T-cell (primary cell): ENCODE data around the gene CHAD. TPM values are rescaled to one million over a fixed set of nuclear protein-coding genes. Genes with fewer than 3 reads are reported as not detected.

ENCODE experiments used
- ATAC-seq, 4 experiments: fragments of 200-7000 bp in 3 of 4; fragments of 150-1000 bp in 1 of 4; cut with Tn5 transposase; replicated peaks in 1 of 4; 1 replicate in 3 of 4; 2 replicates in 1 of 4; pipeline ENCODE4 v1.10.0; 2021; ENCODE audit warnings: moderate library complexity in 3 of 4, mild to moderate bottlenecking in 2 of 4, moderate number of reproducible peaks in 1 of 4
- CTCF ChIA-PET, 2 donors: fragments of 300-600 bp; sonication (Branson Sonifier 250); formaldehyde crosslinking; loops; one replicate each; lab custom pipeline; 2022; ENCODE audit warnings: antibody characterized with exemption in 2 of 2; lab: Charles Lee
- POLR2A ChIA-PET, 2 donors: fragments of 300-600 bp; sonication (Branson Sonifier 250); formaldehyde crosslinking; loops; one replicate each; lab custom pipeline; 2022; ENCODE audit warnings: antibody characterized with exemption in 2 of 2; lab: Charles Lee
- DNase-seq, 35 experiments: peaks; one replicate each; pipeline versions ENCODE4 v3.0.0 to v3.0.0-alpha.2; 2013 to 2023
- H3K27ac ChIP-seq: one replicate; pipeline ENCODE4 v1.5.1; 2013; ENCODE audit warnings: low read length
- H3K27me3 ChIP-seq, 2 experiments: replicated peaks in 1 of 2; 1 replicate in 1 of 2; 2 replicates in 1 of 2; pipeline versions ENCODE4 v1.6.1 to v1.7.0; 2013; ENCODE audit warnings: low read length in 1 of 2, mixed read lengths in 1 of 2; ENCODE audit not compliant: control insufficient read depth in 2 of 2, insufficient read depth in 2 of 2; ENCODE audit errors: extremely low read depth in 1 of 2
- H3K36me3 ChIP-seq, 2 donors: 1 replicate in 1 of 2; 2 replicates in 1 of 2; pipeline versions ENCODE4 v1.6.1 to v1.7.0; 2013; ENCODE audit warnings: low read length in 1 of 2; ENCODE audit not compliant: control insufficient read depth in 2 of 2, insufficient read depth in 1 of 2; ENCODE audit errors: extremely low read depth in 1 of 2
- H3K4me1 ChIP-seq, 2 experiments: 1 replicate in 1 of 2; 2 replicates in 1 of 2; pipeline versions ENCODE4 v1.6.1 to v1.7.0; 2013; ENCODE audit warnings: low read length in 2 of 2, mixed read lengths in 1 of 2; ENCODE audit not compliant: insufficient read depth in 2 of 2, control insufficient read depth in 1 of 2; ENCODE audit errors: extremely low read depth in 1 of 2
- H3K4me3 ChIP-seq, 2 donors: 1 replicate in 1 of 2; 2 replicates in 1 of 2; pipeline versions ENCODE4 v1.5.1 to v1.7.0; 2013; ENCODE audit warnings: mild to moderate bottlenecking in 2 of 2, low read length in 1 of 2, moderate library complexity in 1 of 2; ENCODE audit not compliant: control insufficient read depth in 1 of 2; ENCODE audit errors: extremely low read depth in 1 of 2
- H3K9me3 ChIP-seq: 2 replicates; pipeline ENCODE4 v1.7.0; 2013
- H3K27ac Mint-ChIP-seq, 2 donors: one replicate each; pipeline ENCODE4 v1.8.0; 2020 to 2021; ENCODE audit warnings: mild to moderate bottlenecking in 2 of 2, mixed read lengths in 2 of 2
- H3K27me3 Mint-ChIP-seq, 2 donors: one replicate each; pipeline ENCODE4 v1.8.0; 2021 to 2022; ENCODE audit warnings: mixed read lengths in 2 of 2
- H3K36me3 Mint-ChIP-seq: one replicate; pipeline ENCODE4 v1.8.0; 2021; ENCODE audit warnings: mixed read lengths
- H3K4me1 Mint-ChIP-seq, 3 donors: one replicate each; pipeline ENCODE4 v1.8.0; 2020 to 2022; ENCODE audit warnings: mixed read lengths in 3 of 3, mild to moderate bottlenecking in 1 of 3
- H3K4me3 Mint-ChIP-seq, 3 donors: one replicate each; pipeline ENCODE4 v1.8.0; 2020 to 2022; ENCODE audit warnings: mild to moderate bottlenecking in 3 of 3, mixed read lengths in 3 of 3, moderate library complexity in 3 of 3
- H3K9me3 Mint-ChIP-seq, 3 donors: one replicate each; pipeline ENCODE4 v1.8.0; 2020 to 2022; ENCODE audit warnings: mixed read lengths in 3 of 3
- WGBS: methylation state at CpG from one replicate; pipeline ENCODE4 v1.1.5; 2013; ENCODE audit warnings: missing lambda C conversion rate; ENCODE audit not compliant: insufficient coverage; 5-methylcytosine and 5-hydroxymethylcytosine counted together
- total RNA-seq, 35 experiments: library from RNA in 6 of 35; stranded (reverse) in 6 of 35; fragments of 120-200 nt in 1 of 35; gene quantifications; one replicate each; pipeline versions ENCODE4 v1.2.1 to v1.2.4 and lab custom pipeline; 2013 to 2026

Gene CHAD
- total RNA-seq, 5 donors from 2014 or later (not counting 1 experiment from before 2014, with no cell fraction given), result not detected

DNA sequence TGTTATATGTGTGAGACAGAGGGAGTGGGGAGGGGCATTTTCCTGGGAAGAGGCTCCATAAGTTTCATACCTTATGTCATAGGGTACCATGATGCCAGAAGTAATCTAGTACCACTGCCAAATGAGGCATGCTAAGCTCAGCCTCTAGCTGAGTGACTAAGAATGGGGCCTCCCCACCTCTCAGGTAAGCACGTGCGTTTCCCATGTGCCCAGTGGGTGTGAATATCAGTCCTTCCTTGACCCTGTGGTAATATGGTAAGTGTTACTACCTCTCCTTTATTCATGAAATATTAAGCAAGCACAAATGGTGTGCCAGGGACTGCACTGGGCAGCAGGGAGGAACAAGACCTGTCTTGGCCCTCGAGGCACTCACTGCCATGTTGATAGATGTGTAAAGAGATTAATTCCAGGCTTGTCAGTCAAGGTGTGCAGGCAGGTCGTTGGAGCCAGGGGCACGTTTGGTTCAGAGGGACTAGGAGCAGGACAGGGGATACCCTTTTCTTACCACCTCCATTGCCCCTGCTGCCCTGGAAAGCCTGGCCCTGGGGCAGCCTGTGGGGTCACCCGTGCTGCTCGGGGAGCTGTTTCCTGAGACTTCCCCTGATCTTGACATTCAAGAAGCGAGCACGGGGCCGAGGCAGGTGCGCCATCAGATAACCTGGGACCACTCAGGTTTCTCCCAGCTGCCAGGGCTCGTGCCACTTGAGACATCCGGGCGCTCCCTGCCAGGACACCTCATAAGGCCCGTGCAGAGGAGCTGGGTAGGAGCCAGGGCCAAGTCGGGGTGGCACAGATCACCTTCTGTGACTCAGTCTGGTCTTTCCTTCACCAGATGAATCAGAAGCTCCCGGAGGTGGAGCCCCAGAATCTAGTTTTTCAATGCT, 18.8 kb upstream of the CHAD start:
- Mint-ChIP-seq H3K9me3 (no peaks in the 10 kb centered on the region), H3K27ac (no peak overlapping the region), H3K36me3 (peaks cover 20% of the 10 kb centered on the region), H3K4me1 (peaks cover under 1 to 5% (median 4%) of the 10 kb centered on the region in 3 donors), H3K27me3 (no peaks in the 10 kb centered on the region), H3K4me3 (no peak overlapping the region)
- ChIA-PET CTCF (interaction anchor here (0.5 to 0.6 kb wide), 2 partner anchors 78 to 204 kb away, joined by 3 read pairs; no protein-coding TSS in a partner anchor), POLR2A (interaction anchor here in 1 of 2 donors (0.6 kb wide), 1 partner anchor 8 kb away, joined by 5 read pairs; no protein-coding TSS in a partner anchor)
- no peaks in the 10 kb centered on the region for H3K9me3 ChIP-seq
- no peaks in the 10 kb centered on the region for H3K4me1 ChIP-seq
- H3K4me3 ChIP-seq, result no peak overlapping the region
- H3K27me3 ChIP-seq, result no peaks in the 10 kb centered on the region
- H3K27ac ChIP-seq, result no peak overlapping the region
- DNase-seq, result no peak
- ATAC-seq, result no peak
- H3K36me3 ChIP-seq, result peaks cover 15 to 35% of the 10 kb centered on the region in 2 donors
- WGBS, result 87% methylated on average over 14 of the region's 17 CpGs

DNA sequence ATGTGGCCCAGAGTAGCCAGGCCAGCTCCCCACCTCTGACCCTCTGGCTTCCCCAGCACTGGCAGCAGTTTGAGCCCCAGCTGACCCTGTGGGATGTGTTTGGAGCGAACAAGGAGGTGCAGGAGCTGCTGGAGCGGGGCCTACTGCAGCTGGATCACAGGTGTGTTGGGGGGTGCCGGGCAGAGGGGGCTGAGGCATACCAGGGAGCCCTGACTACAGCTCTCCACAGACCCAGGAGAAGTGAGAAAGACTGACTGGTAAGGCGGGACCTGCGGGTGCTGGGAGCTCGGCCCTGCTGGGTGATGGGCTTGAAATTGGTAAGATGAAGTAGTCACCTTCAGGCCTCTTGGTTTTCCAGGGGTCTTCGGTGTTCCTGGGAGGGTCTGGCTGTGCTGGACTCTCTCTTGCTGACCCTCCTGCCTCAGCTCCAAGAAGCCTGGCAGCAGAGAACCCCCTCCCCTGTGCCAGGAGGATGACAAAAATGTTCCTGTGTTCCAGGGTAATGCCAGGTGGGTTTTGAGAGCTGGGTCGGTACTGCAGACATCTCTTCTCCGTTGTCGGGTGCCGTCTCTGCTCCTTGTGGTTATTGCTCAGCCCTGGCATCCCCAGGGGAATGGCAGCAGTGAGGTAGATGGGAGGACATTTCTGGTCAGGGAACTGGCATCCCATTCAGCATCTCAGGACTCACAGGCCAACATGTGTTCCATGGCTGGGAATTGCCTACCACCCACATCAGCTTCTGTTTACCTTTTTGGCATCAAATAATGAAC, 15.9 kb upstream of the CHAD start:
- Histone ChIP-seq H3K27me3 (no peaks in the 10 kb centered on the region), H3K9me3 (no peaks in the 10 kb centered on the region), H3K27ac (no peak overlapping the region), H3K4me3 (no peak overlapping the region), H3K36me3 (peaks cover 19 to 45% of the 10 kb centered on the region in 2 donors), H3K4me1 (peaks cover 2 to 5% of the 10 kb centered on the region in 2 experiments)
- Mint-ChIP-seq H3K27me3 (no peaks in the 10 kb centered on the region), H3K4me3 (no peak overlapping the region), H3K9me3 (no peaks in the 10 kb centered on the region), H3K27ac (no peak overlapping the region), H3K4me1 (peaks cover 16 to 18% (median 17%) of the 10 kb centered on the region in 3 donors), H3K36me3 (peaks cover 20% of the 10 kb centered on the region)
- ChIA-PET CTCF (interaction anchor here (0.5 to 0.9 kb wide), 2 partner anchors 9 to 116 kb away, joined by 3 to 5 read pairs; no protein-coding TSS in a partner anchor), POLR2A (interaction anchor here (0.5 to 0.8 kb wide), 3 partner anchors 20 to 1567 kb away, joined by 3 to 22 read pairs (median 4); no protein-coding TSS in a partner anchor)
- 100% methylated on average over 2 of the region's 11 CpGs for WGBS
- no peak for ATAC-seq
- no peak for DNase-seq

DNA sequence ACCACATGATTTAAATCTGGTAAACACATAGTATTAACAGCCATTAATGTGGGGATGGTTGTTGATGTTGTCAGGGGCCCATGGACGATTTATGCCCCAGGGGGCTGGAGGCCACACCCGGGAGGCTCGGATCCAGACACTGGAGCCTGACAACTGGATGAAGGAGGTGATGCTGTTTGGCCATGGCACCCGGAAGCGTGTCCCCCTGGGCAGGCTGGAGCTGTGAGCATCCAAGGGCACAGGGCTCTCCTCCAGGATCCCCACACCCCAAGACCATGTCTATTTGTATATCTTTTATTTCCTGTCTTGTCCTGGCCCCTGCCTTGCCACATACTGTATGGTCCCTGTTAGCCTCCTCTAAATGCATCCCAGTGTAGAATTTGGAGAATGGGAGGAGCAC, 14.6 kb upstream of the CHAD start:
- Mint-ChIP-seq H3K36me3 (peaks cover 20% of the 10 kb centered on the region), H3K4me1 (peaks cover 22 to 25% (median 23%) of the 10 kb centered on the region in 3 donors), H3K27me3 (no peaks in the 10 kb centered on the region), H3K4me3 (no peak overlapping the region), H3K27ac (no peak overlapping the region), H3K9me3 (no peaks in the 10 kb centered on the region)
- CTCF ChIA-PET, result interaction anchor here in 1 of 2 donors (0.6 kb wide), 1 partner anchor 53 kb away, joined by 3 read pairs; no protein-coding TSS in a partner anchor
- no peak for ATAC-seq
- H3K27ac ChIP-seq, result no peak overlapping the region
- 100% methylated on average over 1 of the region's 5 CpGs for WGBS
- H3K36me3 ChIP-seq, result peaks cover 19 to 45% of the 10 kb centered on the region in 2 donors
- H3K4me1 ChIP-seq, result peaks cover 3 to 10% of the 10 kb centered on the region in 2 experiments
- no peaks in the 10 kb centered on the region for H3K27me3 ChIP-seq
- no peak for DNase-seq
- H3K9me3 ChIP-seq, result no peaks in the 10 kb centered on the region
- no peak overlapping the region for H3K4me3 ChIP-seq
- POLR2A ChIA-PET, result no interaction called here

GRCh38 chr17:50482516-50482915, 13.8 kb upstream of the CHAD start:
- Histone ChIP-seq H3K27me3 (no peaks in the 10 kb centered on the region), H3K4me3 (no peak overlapping the region), H3K36me3 (peaks cover 19 to 44% of the 10 kb centered on the region in 2 donors), H3K27ac (no peak overlapping the region), H3K9me3 (no peaks in the 10 kb centered on the region), H3K4me1 (peaks cover 7 to 18% of the 10 kb centered on the region in 2 experiments)
- CTCF ChIA-PET, result interaction anchor here (0.6 to 1.0 kb wide), 3 partner anchors 11 to 900 kb away, joined by 3 to 6 read pairs (median 3); no protein-coding TSS in a partner anchor
- H3K9me3 Mint-ChIP-seq, result no peaks in the 10 kb centered on the region
- ATAC-seq (no peak), DNase-seq (peak; percentile 16 to 75 (median 58))
- WGBS, result 0% methylated on average over 2 of the region's 7 CpGs
- H3K36me3 Mint-ChIP-seq, result peaks cover 20% of the 10 kb centered on the region
- peak overlapping the region in 1 of 2 donors; percentile 68 for H3K27ac Mint-ChIP-seq
- H3K4me3 Mint-ChIP-seq, result no peak overlapping the region
- H3K4me1 Mint-ChIP-seq, result peaks cover 25 to 29% (median 27%) of the 10 kb centered on the region in 3 donors
- POLR2A ChIA-PET, result no interaction called here
- no peaks in the 10 kb centered on the region for H3K27me3 Mint-ChIP-seq

GRCh38 chr17:50482110-50482509, 13.4 kb upstream of the CHAD start:
- ATAC-seq (no peak), DNase-seq (no peak)
- Histone ChIP-seq H3K9me3 (no peaks in the 10 kb centered on the region), H3K36me3 (peaks cover 16 to 40% of the 10 kb centered on the region in 2 donors), H3K4me3 (no peak overlapping the region), H3K27ac (no peak overlapping the region), H3K27me3 (peaks cover 0 to 4% of the 10 kb centered on the region in 2 experiments), H3K4me1 (peaks cover 7 to 20% of the 10 kb centered on the region in 2 experiments)
- H3K36me3 Mint-ChIP-seq, result peaks cover 20% of the 10 kb centered on the region
- ChIA-PET POLR2A (interaction anchor here in 1 of 2 donors (0.7 kb wide), 1 partner anchor 77 kb away, joined by 3 read pairs; no protein-coding TSS in a partner anchor), CTCF (interaction anchor here in 1 of 2 donors (1.0 kb wide), 1 partner anchor 11 kb away, joined by 3 read pairs; no protein-coding TSS in a partner anchor)
- no peaks in the 10 kb centered on the region for H3K9me3 Mint-ChIP-seq
- no peak overlapping the region for H3K4me3 Mint-ChIP-seq
- H3K27me3 Mint-ChIP-seq, result no peaks in the 10 kb centered on the region
- H3K4me1 Mint-ChIP-seq, result peaks cover 25 to 29% (median 27%) of the 10 kb centered on the region in 3 donors
- H3K27ac Mint-ChIP-seq, result no peak overlapping the region
- 96% methylated on average over 23 of the region's 23 CpGs for WGBS
